Activated naive CD4-positive, alpha-beta T cell treated with anti-CD3 and anti-CD28 coated beads, Interleukin-2, amount 10 ng/mL, durations not matched to agents 7 days and 5 days (primary cell): ENCODE data around the gene STK38L.

ENCODE experiments used
- CTCF ChIA-PET: fragments of 350-600 bp; sonication (Branson Sonifier 250); formaldehyde crosslinking; loops from one replicate; lab custom pipeline; 2021; ENCODE audit warnings: antibody characterized with exemption; lab: Charles Lee
- DNase-seq: peaks from one replicate; pipeline ENCODE4 v3.0.0-alpha.2; 2020
- H3K27ac Mint-ChIP-seq: one replicate; pipeline ENCODE4 v1.8.0; 2021; ENCODE audit warnings: mild to moderate bottlenecking, moderate library complexity, mixed read lengths
- H3K27me3 Mint-ChIP-seq: one replicate; pipeline ENCODE4 v1.8.0; 2021; ENCODE audit warnings: mild to moderate bottlenecking, mixed read lengths
- H3K36me3 Mint-ChIP-seq: one replicate; pipeline ENCODE4 v1.8.0; 2021; ENCODE audit warnings: mixed read lengths
- H3K4me1 Mint-ChIP-seq: one replicate; pipeline ENCODE4 v1.8.0; 2021; ENCODE audit warnings: mixed read lengths
- H3K4me3 Mint-ChIP-seq: one replicate; pipeline ENCODE4 v1.8.0; 2021; ENCODE audit warnings: mild to moderate bottlenecking, moderate library complexity, mixed read lengths
- H3K9me3 Mint-ChIP-seq: one replicate; pipeline ENCODE4 v1.8.0; 2021; ENCODE audit warnings: mixed read lengths

The STK38L gene

GRCh38 chr12:27243006-27243405 is 1.1 kb upstream of the STK38L start:
- peaks cover 5% of the 10 kb centered on the region for H3K9me3 Mint-ChIP-seq
- H3K4me1 Mint-ChIP-seq, result peaks cover 53% of the 10 kb centered on the region
- H3K4me3 Mint-ChIP-seq, result peak overlapping the region; percentile 100
- peaks cover 11% of the 10 kb centered on the region for H3K36me3 Mint-ChIP-seq
- no peak overlapping the region for H3K27ac Mint-ChIP-seq
- no peaks in the 10 kb centered on the region for H3K27me3 Mint-ChIP-seq
- CTCF ChIA-PET, result interaction anchor here (0.7 to 1.9 kb wide), 3 partner anchors 63 to 227 kb away, joined by 3 to 10 read pairs (median 7); no protein-coding TSS in a partner anchor
- DNase-seq, result no peak

- Mint-ChIP-seq H3K27ac (peak overlapping the region; percentile 97), H3K9me3 (peaks cover 5% of the 10 kb centered on the region), H3K27me3 (no peaks in the 10 kb centered on the region), H3K4me1 (peaks cover 42% of the 10 kb centered on the region), H3K36me3 (peaks cover 17% of the 10 kb centered on the region), H3K4me3 (peak overlapping the region; percentile 100)
- CTCF ChIA-PET, result interaction anchor here (1.2 kb wide), 1 partner anchor 60 kb away, joined by 3 read pairs; no protein-coding TSS in a partner anchor
- DNase-seq, result no peak
Observed at GRCh38 chr12:27244689-27245488, 803 bp downstream of the STK38L start.

- H3K27me3 Mint-ChIP-seq, result no peaks in the 10 kb centered on the region
- peaks cover 39% of the 10 kb centered on the region for H3K4me1 Mint-ChIP-seq
Observed at GRCh38 chr12:27246141-27246540, 2.1 kb downstream of the STK38L start.

GRCh38 chr12:27246774-27247173 is 2.7 kb downstream of the STK38L start:
- peaks cover 19% of the 10 kb centered on the region for H3K36me3 Mint-ChIP-seq
- H3K27me3 Mint-ChIP-seq, result no peaks in the 10 kb centered on the region
- no peak for DNase-seq
- CTCF ChIA-PET, result no interaction called here
- H3K4me1 Mint-ChIP-seq, result peaks cover 39% of the 10 kb centered on the region
- H3K27ac Mint-ChIP-seq, result no peak overlapping the region
- no peak overlapping the region for H3K4me3 Mint-ChIP-seq
- peaks cover 5% of the 10 kb centered on the region for H3K9me3 Mint-ChIP-seq

More at GRCh38 chr12:27246141-27246540, 2.1 kb downstream of the STK38L start:
- Mint-ChIP-seq H3K27ac (no peak overlapping the region), H3K4me3 (peak overlapping the region; percentile 47), H3K36me3 (peaks cover 19% of the 10 kb centered on the region), H3K9me3 (peaks cover 5% of the 10 kb centered on the region)
- DNase-seq, result no peak
- CTCF ChIA-PET, result no interaction called here

- Mint-ChIP-seq H3K27ac (no peak overlapping the region), H3K4me1 (peaks cover 3% of the 10 kb centered on the region), H3K27me3 (no peaks in the 10 kb centered on the region), H3K4me3 (no peak overlapping the region), H3K9me3 (no peaks in the 10 kb centered on the region), H3K36me3 (peaks cover 13% of the 10 kb centered on the region)
- no peak for DNase-seq
- CTCF ChIA-PET, result interaction anchor here (0.8 kb wide), 1 partner anchor 53 kb away, joined by 3 read pairs; no protein-coding TSS in a partner anchor
Observed at GRCh38 chr12:27252934-27253333, 8.8 kb downstream of the STK38L start.

GRCh38 chr12:27253347-27253746 is 9.3 kb downstream of the STK38L start:
- Mint-ChIP-seq H3K4me1 (no peaks in the 10 kb centered on the region), H3K27ac (no peak overlapping the region), H3K4me3 (no peak overlapping the region), H3K27me3 (no peaks in the 10 kb centered on the region), H3K36me3 (peaks cover 9% of the 10 kb centered on the region), H3K9me3 (no peaks in the 10 kb centered on the region)
- CTCF ChIA-PET, result interaction anchor here (0.8 kb wide), 1 partner anchor 53 kb away, joined by 3 read pairs; no protein-coding TSS in a partner anchor
- DNase-seq, result no peak

- H3K4me3 Mint-ChIP-seq, result no peak overlapping the region
- peaks cover under 1% of the 10 kb centered on the region for H3K4me1 Mint-ChIP-seq
- H3K27me3 Mint-ChIP-seq, result no peaks in the 10 kb centered on the region
- no peak for DNase-seq
- H3K9me3 Mint-ChIP-seq, result no peaks in the 10 kb centered on the region
- no peak overlapping the region for H3K27ac Mint-ChIP-seq
- CTCF ChIA-PET, result no interaction called here
- peaks cover 6% of the 10 kb centered on the region for H3K36me3 Mint-ChIP-seq
Observed at GRCh38 chr12:27255806-27256205, 11.7 kb downstream of the STK38L start.

GRCh38 chr12:27257104-27257843 is 13.2 kb downstream of the STK38L start:
- DNase-seq, result no peak
- peaks cover 3% of the 10 kb centered on the region for H3K4me1 Mint-ChIP-seq
- H3K9me3 Mint-ChIP-seq, result no peaks in the 10 kb centered on the region
- peaks cover 4% of the 10 kb centered on the region for H3K36me3 Mint-ChIP-seq
- CTCF ChIA-PET, result interaction anchor here (0.8 kb wide), 1 partner anchor 49 kb away, joined by 3 read pairs; no protein-coding TSS in a partner anchor
- no peak overlapping the region for H3K4me3 Mint-ChIP-seq
- H3K27ac Mint-ChIP-seq, result no peak overlapping the region
- H3K27me3 Mint-ChIP-seq, result no peaks in the 10 kb centered on the region

GRCh38 chr12:27260746-27261145 is 16.7 kb downstream of the STK38L start:
- Mint-ChIP-seq H3K27me3 (no peaks in the 10 kb centered on the region), H3K9me3 (no peaks in the 10 kb centered on the region), H3K4me1 (peaks cover 3% of the 10 kb centered on the region), H3K4me3 (no peak overlapping the region), H3K27ac (no peak overlapping the region), H3K36me3 (no peaks in the 10 kb centered on the region)
- no peak for DNase-seq
- CTCF ChIA-PET, result no interaction called here

GRCh38 chr12:27261866-27262265 is 17.8 kb downstream of the STK38L start:
- Mint-ChIP-seq H3K4me1 (peaks cover 3% of the 10 kb centered on the region), H3K9me3 (no peaks in the 10 kb centered on the region), H3K27ac (no peak overlapping the region), H3K36me3 (no peaks in the 10 kb centered on the region), H3K27me3 (no peaks in the 10 kb centered on the region), H3K4me3 (no peak overlapping the region)
- CTCF ChIA-PET, result no interaction called here
- DNase-seq, result no peak

GRCh38 chr12:27270148-27270547 is 26.1 kb downstream of the STK38L start:
- Mint-ChIP-seq H3K36me3 (peaks cover 8% of the 10 kb centered on the region), H3K27me3 (no peaks in the 10 kb centered on the region), H3K27ac (no peak overlapping the region), H3K4me3 (no peak overlapping the region), H3K4me1 (no peaks in the 10 kb centered on the region), H3K9me3 (peaks cover 7% of the 10 kb centered on the region)
- CTCF ChIA-PET, result interaction anchor here (0.6 to 1.4 kb wide), 2 partner anchors 125 to 230 kb away, joined by 3 read pairs; no protein-coding TSS in a partner anchor
- no peak for DNase-seq

- no peak for DNase-seq
- Mint-ChIP-seq H3K36me3 (peaks cover 8% of the 10 kb centered on the region), H3K9me3 (peaks cover 7% of the 10 kb centered on the region), H3K27ac (no peak overlapping the region), H3K4me1 (no peaks in the 10 kb centered on the region), H3K27me3 (no peaks in the 10 kb centered on the region), H3K4me3 (no peak overlapping the region)
- CTCF ChIA-PET, result no interaction called here
Observed at GRCh38 chr12:27271206-27271605, 27.1 kb downstream of the STK38L start.

- H3K27ac Mint-ChIP-seq, result no peak overlapping the region
- H3K9me3 Mint-ChIP-seq, result peaks cover 7% of the 10 kb centered on the region
- H3K4me1 Mint-ChIP-seq, result no peaks in the 10 kb centered on the region
- CTCF ChIA-PET, result interaction anchor here (0.6 kb wide), 1 partner anchor 161 kb away, joined by 3 read pairs; no protein-coding TSS in a partner anchor
- H3K36me3 Mint-ChIP-seq, result peaks cover 8% of the 10 kb centered on the region
- H3K4me3 Mint-ChIP-seq, result no peak overlapping the region
- no peak for DNase-seq
- no peaks in the 10 kb centered on the region for H3K27me3 Mint-ChIP-seq
Observed at GRCh38 chr12:27272373-27273028, 28.4 kb downstream of the STK38L start.

- peaks cover 3% of the 10 kb centered on the region for H3K9me3 Mint-ChIP-seq
- no peak overlapping the region for H3K27ac Mint-ChIP-seq
- peaks cover 8% of the 10 kb centered on the region for H3K36me3 Mint-ChIP-seq
- DNase-seq, result no peak
- no peaks in the 10 kb centered on the region for H3K27me3 Mint-ChIP-seq
- CTCF ChIA-PET, result no interaction called here
- no peak overlapping the region for H3K4me3 Mint-ChIP-seq
- no peaks in the 10 kb centered on the region for H3K4me1 Mint-ChIP-seq
Observed at GRCh38 chr12:27273114-27273513, 29.0 kb downstream of the STK38L start.
